H9 (cell line): ENCODE results near the gene TPPP. TPM values are rescaled to one million over a fixed set of nuclear protein-coding genes. Genes with fewer than 3 reads are reported as not detected.

ENCODE experiments used
- DNase-seq: peaks from one replicate; pipeline ENCODE4 v3.0.0-alpha.2; 2017
- H2AFZ ChIP-seq: one replicate; pipeline ENCODE4 v1.6.1; 2013; ENCODE audit warnings: mild to moderate bottlenecking, low read length, control low read depth, moderate library complexity
- H2AK5ac ChIP-seq: 2 replicates; pipeline ENCODE4 v1.6.1; 2013; ENCODE audit warnings: low read length, control low read depth, mixed read lengths; ENCODE audit not compliant: insufficient read length
- H2BK120ac ChIP-seq: one replicate; pipeline ENCODE4 v1.6.1; 2013; ENCODE audit warnings: low read depth, mild to moderate bottlenecking, low read length, control low read depth, inconsistent platforms; ENCODE audit not compliant: poor library complexity, severe bottlenecking
- H2BK12ac ChIP-seq: 2 replicates; pipeline ENCODE4 v1.6.1; 2013; ENCODE audit warnings: low read length, control low read depth, mixed read lengths, low read depth; ENCODE audit not compliant: insufficient read length
- H2BK15ac ChIP-seq: 2 replicates; pipeline ENCODE4 v1.6.1; 2013; ENCODE audit warnings: low read depth, low read length, control low read depth
- H2BK20ac ChIP-seq: one replicate; pipeline ENCODE4 v1.6.1; 2013; ENCODE audit warnings: low read depth, mild to moderate bottlenecking, low read length, control low read depth, inconsistent platforms; ENCODE audit not compliant: poor library complexity, severe bottlenecking
- H2BK5ac ChIP-seq: 2 replicates; pipeline ENCODE4 v1.6.1; 2013; ENCODE audit warnings: low read length, control low read depth, mixed read lengths; ENCODE audit not compliant: insufficient read length
- H3K14ac ChIP-seq: 2 replicates; pipeline ENCODE4 v1.6.1; 2013; ENCODE audit warnings: low read length, control low read depth; ENCODE audit not compliant: insufficient read depth
- H3K18ac ChIP-seq: 2 replicates; pipeline ENCODE4 v1.6.1; 2013; ENCODE audit warnings: low read depth, mild to moderate bottlenecking, mixed read lengths, low read length, control low read depth; ENCODE audit not compliant: insufficient read length
- H3K23ac ChIP-seq: 2 replicates; pipeline ENCODE4 v1.6.1; 2013; ENCODE audit warnings: low read length, control low read depth, mixed read lengths, low read depth; ENCODE audit not compliant: insufficient read length
- H3K23me2 ChIP-seq: 2 replicates; pipeline ENCODE4 v1.6.1; 2013; ENCODE audit warnings: low read depth, mild to moderate bottlenecking, mixed read lengths, low read length, control low read depth; ENCODE audit not compliant: insufficient read length, poor library complexity, severe bottlenecking
- H3K27ac ChIP-seq: 2 replicates; pipeline ENCODE4 v1.5.1; 2013; ENCODE audit warnings: low read length, control low read depth, mixed read lengths, low read depth; ENCODE audit not compliant: insufficient read length
- H3K27me3 ChIP-seq: 2 replicates; pipeline ENCODE4 v1.6.1; 2013; ENCODE audit warnings: low read length, control low read depth, inconsistent platforms; ENCODE audit not compliant: insufficient read depth
- H3K4ac ChIP-seq: 2 replicates; pipeline ENCODE4 v1.6.1; 2013; ENCODE audit warnings: low read depth, mild to moderate bottlenecking, control low read depth, inconsistent platforms, low read length, moderate library complexity
- H3K4me1 ChIP-seq: 2 replicates; pipeline ENCODE4 v1.6.1; 2013; ENCODE audit warnings: low read length, control low read depth, inconsistent platforms; ENCODE audit not compliant: insufficient read depth
- H3K4me2 ChIP-seq: 2 replicates; pipeline ENCODE4 v1.6.1; 2013; ENCODE audit warnings: low read length, control low read depth, mixed read lengths; ENCODE audit not compliant: insufficient read length, insufficient read depth
- H3K56ac ChIP-seq: 2 replicates; pipeline ENCODE4 v1.6.1; 2013; ENCODE audit warnings: low read depth, mild to moderate bottlenecking, mixed read lengths, low read length, control low read depth; ENCODE audit not compliant: insufficient read length
- H3K79me1 ChIP-seq: 2 replicates; pipeline ENCODE4 v1.6.1; 2013; ENCODE audit warnings: low read depth, mild to moderate bottlenecking, moderate library complexity, low read length, control low read depth, inconsistent platforms; ENCODE audit not compliant: insufficient read depth, poor library complexity, severe bottlenecking
- H3K79me2 ChIP-seq: 2 replicates; pipeline ENCODE4 v1.6.1; 2013; ENCODE audit warnings: low read length, control low read depth, inconsistent platforms; ENCODE audit not compliant: insufficient read depth
- H3K9ac ChIP-seq: 2 replicates; pipeline ENCODE4 v1.6.1; 2013; ENCODE audit warnings: low read length, control low read depth, mixed read lengths; ENCODE audit not compliant: insufficient read length; ENCODE audit errors: extremely low read depth
- H3K9me3 ChIP-seq: one replicate; pipeline ENCODE4 v1.6.1; 2013; ENCODE audit warnings: low read depth, low read length, inconsistent platforms; ENCODE audit not compliant: control insufficient read depth
- H3T11ph ChIP-seq: one replicate; pipeline ENCODE4 v1.6.1; 2013; ENCODE audit warnings: mild to moderate bottlenecking, low read length, control low read depth, inconsistent platforms
- H4K20me1 ChIP-seq: one replicate; pipeline ENCODE4 v1.6.1; 2013; ENCODE audit not compliant: control insufficient read depth, insufficient read length, insufficient read depth
- H4K5ac ChIP-seq: 2 replicates; pipeline ENCODE4 v1.6.1; 2013; ENCODE audit warnings: low read depth, mild to moderate bottlenecking, mixed read lengths, low read length, control low read depth; ENCODE audit not compliant: insufficient read length
- H4K8ac ChIP-seq: replicated peaks from 2 replicates; pipeline ENCODE4 v1.6.1; 2013; ENCODE audit warnings: low read length, control low read depth, mixed read lengths, low read depth; ENCODE audit not compliant: insufficient read length
- H4K91ac ChIP-seq: 2 replicates; pipeline ENCODE4 v1.6.1; 2013; ENCODE audit warnings: low read depth, mild to moderate bottlenecking, moderate library complexity, mixed read lengths, low read length, control low read depth; ENCODE audit not compliant: insufficient read length
- H3K27ac Mint-ChIP-seq, 3 experiments: 2 replicates in 2 of 3; 3 replicates in 1 of 3; pipeline ENCODE4 v1.8.0; 2020 to 2021; ENCODE audit warnings: mixed read lengths in 3 of 3, mild to moderate bottlenecking in 1 of 3, moderate library complexity in 1 of 3
- H3K27me3 Mint-ChIP-seq: 2 replicates; pipeline ENCODE4 v1.8.0; 2021; ENCODE audit warnings: low read depth, mild to moderate bottlenecking, moderate library complexity, mixed read lengths
- H3K36me3 Mint-ChIP-seq, 3 experiments: 2 replicates in 2 of 3; 3 replicates in 1 of 3; pipeline ENCODE4 v1.8.0; 2020 to 2021; ENCODE audit warnings: low read depth in 3 of 3, mixed read lengths in 3 of 3; ENCODE audit not compliant: insufficient read depth in 1 of 3
- H3K4me1 Mint-ChIP-seq, 2 experiments: 2 replicates each; pipeline ENCODE4 v1.8.0; 2020; ENCODE audit warnings: mixed read lengths in 2 of 2
- H3K4me3 Mint-ChIP-seq, 2 experiments: 2 replicates in 1 of 2; 3 replicates in 1 of 2; pipeline ENCODE4 v1.8.0; 2020 to 2021; ENCODE audit warnings: mild to moderate bottlenecking in 2 of 2, mixed read lengths in 2 of 2, moderate library complexity in 1 of 2
- H3K9me3 Mint-ChIP-seq, 2 experiments: 2 replicates in 1 of 2; 3 replicates in 1 of 2; pipeline ENCODE4 v1.8.0; 2020; ENCODE audit warnings: mild to moderate bottlenecking in 2 of 2, mixed read lengths in 2 of 2, moderate library complexity in 1 of 2
- CTCF ChIP-seq: fragments of 200-600 bp; sonication (generic); conservative IDR thresholded peaks from 3 replicates; pipeline ENCODE4 v1.8.0; 2021; ENCODE audit warnings: antibody characterized with exemption, mild to moderate bottlenecking
- WGBS: extraction: QIAGEN DNeasy Blood & Tissue Kit; methylation state at CpG from one replicate; pipeline ENCODE4 v1.1.7; 2013; ENCODE audit warnings: missing lambda C conversion rate, low lambda C conversion rate, mixed read lengths; ENCODE audit not compliant: insufficient read length; ENCODE audit errors: extremely low coverage; 5-methylcytosine and 5-hydroxymethylcytosine counted together
- total RNA-seq: library from RNA; stranded (reverse); gene quantifications from 2 replicates; pipeline ENCODE4 v1.2.1, GENCODE V29; 2021

The TPPP gene
- total RNA-seq, 1 experiment from 2014 or later = 0.44 TPM

DNA sequence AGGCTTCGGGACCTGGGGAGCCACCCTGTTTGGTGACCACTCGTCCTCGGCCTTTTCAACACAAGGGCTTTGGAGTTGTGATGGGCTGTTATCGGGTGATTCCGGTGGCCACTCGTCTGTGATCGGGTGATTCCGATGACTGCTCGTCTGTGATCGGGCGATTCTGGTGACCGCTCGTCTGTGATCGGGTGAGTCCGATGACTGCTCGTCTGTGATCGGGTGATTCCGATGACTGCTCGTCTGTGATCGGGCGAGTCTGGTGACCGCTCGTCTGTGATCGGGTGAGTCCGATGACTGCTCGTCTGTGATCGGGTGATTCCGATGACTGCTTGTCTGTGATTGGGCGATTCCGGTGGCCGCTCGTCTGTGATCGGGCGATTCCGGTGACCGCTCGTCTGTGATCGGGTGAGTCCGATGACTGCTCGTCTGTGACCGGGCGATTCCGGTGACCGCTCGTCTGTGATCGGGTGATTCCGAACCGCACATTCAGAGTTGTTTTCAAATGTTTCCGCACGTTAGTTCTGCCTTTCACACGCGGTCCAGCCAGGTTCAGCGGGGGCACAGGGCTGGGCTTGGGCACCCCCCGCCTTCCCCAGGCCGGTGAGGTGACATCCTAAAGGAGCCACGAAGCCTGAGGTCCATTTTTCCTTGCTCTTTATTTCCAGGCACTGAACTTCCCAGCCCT, 30.3 kb downstream of the TPPP start:
- H3K79me1 ChIP-seq = no peaks in the 10 kb centered on the region
- H4K20me1 ChIP-seq = no peaks in the 10 kb centered on the region
- H3K18ac ChIP-seq = no peak overlapping the region
- no peak overlapping the region for H3K14ac ChIP-seq
- H3T11ph ChIP-seq = no peak overlapping the region
- H4K5ac ChIP-seq = no peak overlapping the region
- H4K8ac ChIP-seq = no peak overlapping the region
- H2BK15ac ChIP-seq = no peak overlapping the region
- no peaks in the 10 kb centered on the region for H3K4me1 Mint-ChIP-seq
- WGBS = no CpG with 5 or more reads among the region's 56 CpGs
- no peaks in the 10 kb centered on the region for H3K27me3 ChIP-seq
- H3K56ac ChIP-seq = no peak overlapping the region
- no peak overlapping the region for H3K4me2 ChIP-seq
- H3K79me2 ChIP-seq = no peaks in the 10 kb centered on the region
- no peak for TF ChIP-seq CTCF
- DNase-seq = no peak
- H3K27ac ChIP-seq = no peak overlapping the region
- no peaks in the 10 kb centered on the region for H3K4me1 ChIP-seq
- no peaks in the 10 kb centered on the region for H3K27me3 Mint-ChIP-seq
- no peak overlapping the region for H2BK12ac ChIP-seq
- peaks cover 30 to 62% (median 61%) of the 10 kb centered on the region in 3 experiments for H3K36me3 Mint-ChIP-seq
- no peak overlapping the region for H2BK120ac ChIP-seq
- no peak overlapping the region for H4K91ac ChIP-seq
- no peak overlapping the region for H3K27ac Mint-ChIP-seq
- no peak overlapping the region for H3K23ac ChIP-seq
- H2AFZ ChIP-seq = no peak overlapping the region
- H3K4me3 Mint-ChIP-seq = no peak overlapping the region
- no peaks in the 10 kb centered on the region for H3K9me3 ChIP-seq
- H3K9me3 Mint-ChIP-seq = no peaks in the 10 kb centered on the region
- no peak overlapping the region for H2BK5ac ChIP-seq
- H2BK20ac ChIP-seq = no peak overlapping the region
- no peak overlapping the region for H3K9ac ChIP-seq
- H3K4ac ChIP-seq = no peak overlapping the region
- H2AK5ac ChIP-seq = no peak overlapping the region
- no peaks in the 10 kb centered on the region for H3K23me2 ChIP-seq
